K562 (cell line): ENCODE results near the gene APBA2. TPM values are rescaled to one million over a fixed set of nuclear protein-coding genes. Genes with fewer than 3 reads are reported as not detected.

Experiments used
- ATAC-seq: fragments of 200-7000 bp; cut with Tn5 transposase; 3 replicates; pipeline ENCODE4 v1.9.1; 2020; ENCODE audit warnings: moderate library complexity
- BruUV-seq: library from RNA; stranded (reverse); fragments of 400-500 nt; replicated peaks from 2 replicates; lab custom pipeline; 2021; lab: Mats Ljungman, UMichigan
- CTCF ChIA-PET: fragments of 300-600 bp; formaldehyde crosslinking; extraction: SDS; loops from one replicate; lab custom pipeline; 2021; ENCODE audit warnings: low intra/inter-chr PET ratio; lab: Yijun Ruan, JAX
- POLR2A ChIA-PET: fragments of 300-600, 350-650 bp; sonication (Branson Sonifier 250); formaldehyde crosslinking; extraction: SDS; loops from one replicate; lab custom pipeline; 2021; ENCODE audit warnings: antibody characterized with exemption, inconsistent platforms; lab: Yijun Ruan, JAX
- DNase-seq, 4 experiments: peaks; one replicate each; pipeline versions ENCODE4 v3.0.0 to v3.0.0-alpha.2; 2011 to 2018; ENCODE audit warnings: low spot score in 3 of 4, mixed read lengths in 3 of 4; ENCODE audit errors: extremely low read depth in 1 of 4
- FAIRE-seq: peaks from 2 replicates; lab custom pipeline; 2011; peaks lifted over from hg19 to GRCh38; lab: Jason Lieb, UNC
- H2AFZ ChIP-seq: 2 replicates; pipeline ENCODE4 v1.6.0; 2011; ENCODE audit warnings: low read depth, low read length, control low read depth, inconsistent platforms
- H3K27ac ChIP-seq: fragments of 200-600 bp; 3 replicates; pipeline ENCODE4 v1.8.0; 2011; ENCODE audit warnings: low read depth, mild to moderate bottlenecking, control low read depth, inconsistent platforms, low read length, moderate library complexity, mixed read lengths; ENCODE audit errors: extremely low read depth
- H3K27me3 ChIP-seq, 2 experiments: fragments of 300-600 bp in 1 of 2; 2 replicates in 1 of 2; 3 replicates in 1 of 2; pipeline versions ENCODE4 v1.6.0 to v1.8.0; 2011; ENCODE audit warnings: inconsistent platforms in 2 of 2, low read length in 2 of 2, mild to moderate bottlenecking in 1 of 2, mixed read lengths in 1 of 2, moderate library complexity in 1 of 2; ENCODE audit not compliant: control insufficient read depth in 2 of 2, insufficient read depth in 2 of 2
- H3K36me3 ChIP-seq: fragments of 300-600 bp; 3 replicates; pipeline ENCODE4 v1.8.0; 2011; ENCODE audit warnings: mild to moderate bottlenecking, low read length, inconsistent platforms; ENCODE audit not compliant: control insufficient read depth, insufficient read depth
- H3K4me1 ChIP-seq, 2 experiments: fragments of 200-600 bp in 1 of 2; replicated peaks in 1 of 2; 2 replicates in 1 of 2; 3 replicates in 1 of 2; pipeline versions ENCODE4 v1.5.1 to v1.8.0; 2011; ENCODE audit warnings: inconsistent platforms in 2 of 2, low read length in 2 of 2, mild to moderate bottlenecking in 1 of 2, mixed read lengths in 1 of 2, moderate library complexity in 1 of 2; ENCODE audit not compliant: control insufficient read depth in 2 of 2, insufficient read depth in 2 of 2
- H3K4me2 ChIP-seq: 2 replicates; pipeline ENCODE4 v1.6.1; 2011; ENCODE audit warnings: low read length, control low read depth, inconsistent platforms, mixed read lengths; ENCODE audit not compliant: insufficient read depth
- H3K4me3 ChIP-seq: fragments of 200-600 bp; sonication (generic), shearing (Covaris generic); 2 replicates; pipeline ENCODE4 v1.5.1; 2016; ENCODE audit warnings: control low read depth, inconsistent platforms
- H3K79me2 ChIP-seq: fragments of 200-600 bp; 3 replicates; pipeline ENCODE4 v1.8.0; 2011; ENCODE audit warnings: low read length, inconsistent platforms; ENCODE audit not compliant: control insufficient read depth, insufficient read depth
- H3K9ac ChIP-seq, 2 experiments: 2 replicates each; pipeline versions ENCODE4 v1.6.0 to v1.6.1; 2011; ENCODE audit warnings: low read depth in 2 of 2, low read length in 2 of 2, control low read depth in 1 of 2, inconsistent platforms in 1 of 2, mild to moderate bottlenecking in 1 of 2, mixed read lengths in 1 of 2; ENCODE audit not compliant: insufficient read depth in 1 of 2
- H3K9me1 ChIP-seq: one replicate; pipeline ENCODE4 v1.6.0; 2011; ENCODE audit warnings: inconsistent platforms, mild to moderate bottlenecking, low read length, moderate library complexity; ENCODE audit not compliant: control insufficient read depth, insufficient read depth
- H3K9me3 ChIP-seq: replicated peaks from 2 replicates; pipeline ENCODE4 v1.5.1; 2011; ENCODE audit warnings: low read depth, low read length, inconsistent platforms; ENCODE audit not compliant: control insufficient read depth, insufficient read depth
- H4K20me1 ChIP-seq: replicated peaks from 2 replicates; pipeline ENCODE4 v1.6.1; 2011; ENCODE audit warnings: low read length, inconsistent platforms, mixed read lengths; ENCODE audit not compliant: control insufficient read depth, insufficient read depth
- GABPB1 ChIP-seq: sonication (generic); formaldehyde crosslinking; IDR thresholded peaks from 2 replicates; pipeline ENCODE4 v1.8.0; 2022; ENCODE audit warnings: mild to moderate bottlenecking, missing genetic modification reagents
- JUNB ChIP-seq: fragments of 450-650 bp; formaldehyde crosslinking; conservative IDR thresholded peaks from 2 replicates; pipeline ENCODE4 v1.4.0; 2020; ENCODE audit warnings: mild to moderate bottlenecking
- PHB2 ChIP-seq: fragments of 450-650 bp; IDR thresholded peaks from 2 replicates; pipeline ENCODE4 v1.6.1; 2017; ENCODE audit warnings: low read depth
- RBM25 ChIP-seq: fragments of 200-400 bp; formaldehyde crosslinking; IDR thresholded peaks from 2 replicates; pipeline ENCODE4 v1.6.1; 2018; ENCODE audit warnings: low read length, low read depth, moderate library complexity; ENCODE audit not compliant: severe bottlenecking
- ZNF347 ChIP-seq: fragments of 450-650 bp; formaldehyde crosslinking; IDR thresholded peaks from 2 replicates; pipeline ENCODE4 v1.4.0; 2020; ENCODE audit warnings: low read depth, mild to moderate bottlenecking, moderate library complexity
- ZNF644 ChIP-seq: fragments of 200-800 bp; sonication (Bioruptor generic); IDR thresholded peaks from 2 replicates; pipeline ENCODE4 v1.6.1; 2016; ENCODE audit warnings: low read depth, missing genetic modification characterization, missing compliant biosample characterization
- ZNF668 ChIP-seq: fragments of 250-450 bp; sonication (Bioruptor Pico); IDR thresholded peaks from 2 replicates; pipeline ENCODE4 v1.8.0; 2022; ENCODE audit warnings: mild to moderate bottlenecking, inconsistent platforms
- ZNF707 ChIP-seq: fragments of 250-450 bp; sonication (Bioruptor Pico); conservative IDR thresholded peaks from 2 replicates; pipeline ENCODE4 v1.8.0; 2022; ENCODE audit warnings: inconsistent platforms, mild to moderate bottlenecking, moderate library complexity
- WGBS: fragments of 100-300 bp; shearing (Covaris generic); methylation state at CpG from one replicate; pipeline ENCODE4 v1.1.6; 2016; ENCODE audit warnings: low coverage, mixed read lengths; ENCODE audit not compliant: insufficient coverage; ENCODE audit errors: missing lambda C conversion rate; 5-methylcytosine and 5-hydroxymethylcytosine counted together
- in situ Hi-C: fragments of 300-500 bp; cut with MboI; formaldehyde crosslinking; loops from 4 replicates; pipeline ENCODE4 v1.15.0; 2018; ENCODE audit warnings: inconsistent platforms, mixed read lengths
- intact Hi-C: fragments of 100-400 bp; cut with micrococcal nuclease; formaldehyde crosslinking; loops from 2 replicates; pipeline ENCODE4 v1.14.2; 2022
- polyA plus RNA-seq, 8 experiments: library from polyadenylated mRNA; depleted of rRNA in 4 of 8; stranded (reverse) in 5 of 8; unstranded in 3 of 8; fragments of >200 nt; fragmentation: Nextera tagmentation in 2 of 8; fragmentation: Illumina TruSeq in 1 of 8; extraction: Ambion mirVana in 2 of 8; extraction: Trizol in 1 of 8; gene quantifications; 2 replicates each; pipeline versions ENCODE4 v1.2.1 to v1.2.3, GENCODE V29; 2011 to 2014; ENCODE audit warnings: inconsistent platforms in 1 of 8, missing spikeins in 1 of 8
- total RNA-seq, 7 experiments: library from RNA; depleted of rRNA in 6 of 7; stranded (reverse); fragments of >200 nt in 6 of 7; fragmentation: Illumina TruSeq in 2 of 7; extraction: Trizol in 2 of 7; gene quantifications; 2 replicates each; pipeline versions ENCODE4 v1.2.1 to v1.2.3, GENCODE V29; 2011 to 2021; ENCODE audit warnings: low replicate concordance in 1 of 7

APBA2 gene
- total and polyA plus RNA-seq, 9 of the 15 experiments (the other 6 are each of a cell fraction or from before 2014, with no cell fraction given): 0.24 to 40.9 (median 25.2) TPM

- TF ChIP-seq GABPB1 (CRISPR knock-in tag) (no peak), RBM25 (no peak), JUNB (CRISPR knock-in tag) (no peak), ZNF707 (CRISPR knock-in tag) (no peak), ZNF668 (CRISPR knock-in tag) (no peak), PHB2 (no peak), ZNF644 (tag) (no peak), ZNF347 (no peak)
- TF ChIP-seq, all 486 proteins: peak for 0
- H2AFZ ChIP-seq: no peak overlapping the region
- H3K4me1 ChIP-seq: peaks cover 33 to 43% of the 10 kb centered on the region in 2 experiments
- no peaks in the 10 kb centered on the region for H3K9me3 ChIP-seq
- WGBS: 59% methylated on average over 7 of the region's 7 CpGs
- no peak overlapping the region for H3K4me2 ChIP-seq
- no peak for DNase-seq
- no TSS peak for BruUV-seq
- no peaks in the 10 kb centered on the region for H3K9me1 ChIP-seq
- H4K20me1 ChIP-seq: 0 out of 2 replicates have a peak, but pooled peaks cover 3% of the 10 kb centered on the region
- no peak overlapping the region; a peak in 1 of 4 replicates for H3K9ac ChIP-seq
- H3K27me3 ChIP-seq: no peaks in the 10 kb centered on the region
- POLR2A ChIA-PET: interaction anchor here (2.5 kb wide), 1 partner anchor 11 kb away, joined by 9 read pairs; no protein-coding TSS in a partner anchor
- no peak for FAIRE-seq
- no peak for ATAC-seq
- no peak overlapping the region for H3K4me3 ChIP-seq
- intact Hi-C loops (no loop called here), in situ Hi-C loops (no loop called here)
- CTCF ChIA-PET: no interaction called here
- peaks cover 45% of the 10 kb centered on the region for H3K79me2 ChIP-seq
- no peak overlapping the region for H3K27ac ChIP-seq
- H3K36me3 ChIP-seq: peaks cover 2% of the 10 kb centered on the region; the same call in 2 of the 3 replicates
Observed at GRCh38 chr15:28952666-28953491, 67.1 kb downstream of the APBA2 start.
